ENCODE results near the gene STOM. TPM values are rescaled to one million over a fixed set of nuclear protein-coding genes. Genes with fewer than 3 reads are reported as not detected.
"Not testable (repeated sequence)": the region's sequence is repeated elsewhere in the genome, so short reads cannot be mapped to it uniquely, and the experiment has no call there.

Gene STOM
- total and polyA plus RNA-seq, 7 donors = 22.8 to 609 (median 303) TPM

GRCh38 chr9:121294151-121294743 lies 75.8 kb downstream of the STOM start:
- Histone ChIP-seq H3K36me3 (no peaks in the 10 kb centered on the region), H3K27ac (peak overlapping the region; percentile 94 to 99 (median 97)), H3K4me1 (peaks cover 0 to 99% (median 93%) of the 10 kb centered on the region in 4 donors), H3K9me3 (no peaks in the 10 kb centered on the region), H3K27me3 (no peaks in the 10 kb centered on the region), H3K4me3 (peak overlapping the region; percentile 3 to 16 (median 8))
- 78 to 86% methylated on average over 6 of the region's 6 CpGs for WGBS, 2 donors
- peak; percentile 82 for DNase-seq
- TF ChIP-seq POLR2AphosphoS5 (IDR thresholded peaks at IDR 0.05) = no peak
- TF ChIP-seq POLR2A (IDR thresholded peaks at IDR 0.05) = no peak
- TF ChIP-seq CTCF (IDR thresholded peaks at IDR 0.05) = no peak
- TF ChIP-seq EP300 (IDR thresholded peaks at IDR 0.05) = no peak
- intact Hi-C loops (cut with DNase I) = no loop called here

- no peaks in the 10 kb centered on the region for H3K9me3 ChIP-seq
- intact Hi-C loops (cut with DNase I) = no loop called here
- WGBS, 2 donors = 71 to 85% methylated on average over 6 of the region's 6 CpGs
- TF ChIP-seq EP300 (IDR thresholded peaks at IDR 0.05) (no peak), POLR2AphosphoS5 (IDR thresholded peaks at IDR 0.05) (peak in 1 of 4 donors; percentile 6)
- peak; percentile 61 for DNase-seq
- H3K36me3 ChIP-seq = peaks cover 0 to 8% (median 0%) of the 10 kb centered on the region in 4 donors
- peaks cover 0 to 99% (median 93%) of the 10 kb centered on the region in 4 donors for H3K4me1 ChIP-seq
- no peak overlapping the region for H3K4me3 ChIP-seq
- no peaks in the 10 kb centered on the region for H3K27me3 ChIP-seq
- H3K27ac ChIP-seq = peak overlapping the region; percentile 94 to 99 (median 97)
These were observed 77.2 kb downstream of the STOM start for GRCh38 chr9:121292801-121293241.

GRCh38 chr9:121292051-121292450 lies 78.0 kb downstream of the STOM start:
- H3K4me1 ChIP-seq = peaks cover 2 to 99% (median 93%) of the 10 kb centered on the region in 4 donors
- no peaks in the 10 kb centered on the region for H3K27me3 ChIP-seq
- no peak for DNase-seq
- peak overlapping the region; percentile 94 to 99 (median 97) for H3K27ac ChIP-seq
- H3K9me3 ChIP-seq = no peaks in the 10 kb centered on the region
- 90 to 92% methylated on average over 1 of the region's 1 CpG for WGBS, 2 donors
- peaks cover 0 to 8% (median 0%) of the 10 kb centered on the region in 4 donors for H3K36me3 ChIP-seq
- intact Hi-C loops (cut with DNase I) = no loop called here
- no peak overlapping the region for H3K4me3 ChIP-seq
- no peak for TF ChIP-seq EP300 (IDR thresholded peaks at IDR 0.05)
- no peak for TF ChIP-seq POLR2AphosphoS5 (IDR thresholded peaks at IDR 0.05)
- TF ChIP-seq POLR2A (IDR thresholded peaks at IDR 0.05) = no peak
- no peak for TF ChIP-seq CTCF (IDR thresholded peaks at IDR 0.05)

- H3K27me3 ChIP-seq; H3K9me3 ChIP-seq; intact Hi-C loops (cut with DNase I); H3K36me3 ChIP-seq; DNase-seq; H3K4me3 ChIP-seq: not testable (repeated sequence)
- H3K4me1 ChIP-seq = peaks cover 2 to 99% (median 93%) of the 10 kb centered on the region in 4 donors
- peak overlapping the region; percentile 94 to 99 (median 97) for H3K27ac ChIP-seq
- WGBS, 2 donors = 90 to 96% methylated on average over 4 of the region's 4 CpGs
These were observed 78.5 kb downstream of the STOM start for GRCh38 chr9:121291536-121291935.

GRCh38 chr9:121289772-121290370 lies 80.2 kb downstream of the STOM start:
- Histone ChIP-seq H3K27ac (peak overlapping the region; percentile 94 to 99 (median 97)), H3K27me3 (no peaks in the 10 kb centered on the region), H3K36me3 (peaks cover 0 to 12% (median 0%) of the 10 kb centered on the region in 4 donors), H3K4me3 (peak overlapping the region in 2 of 4 donors; percentile 8 to 16), H3K4me1 (peaks cover 2 to 99% (median 93%) of the 10 kb centered on the region in 4 donors), H3K9me3 (no peaks in the 10 kb centered on the region)
- peak; percentile 75 for DNase-seq
- WGBS, 2 donors = 71 to 72% methylated on average over 7 of the region's 7 CpGs
- intact Hi-C loops (cut with DNase I) = loop anchor here (2.0 kb wide), 2 partner anchors 21 to 35 kb away; partner anchors contain the start of gene GSN
- TF ChIP-seq POLR2AphosphoS5 (IDR thresholded peaks at IDR 0.05) (peak in 1 of 4 donors; percentile 7), CTCF (IDR thresholded peaks at IDR 0.05) (no peak)
